ENCODE results near the gene DDRGK1.
A peak's percentile ranks its signal among the peaks of the same experiment; 100 is the strongest.
"Not testable (repeated sequence)": the region's sequence is repeated elsewhere in the genome, so short reads cannot be mapped to it uniquely, and the experiment has no call there.

Gene DDRGK1

DNA sequence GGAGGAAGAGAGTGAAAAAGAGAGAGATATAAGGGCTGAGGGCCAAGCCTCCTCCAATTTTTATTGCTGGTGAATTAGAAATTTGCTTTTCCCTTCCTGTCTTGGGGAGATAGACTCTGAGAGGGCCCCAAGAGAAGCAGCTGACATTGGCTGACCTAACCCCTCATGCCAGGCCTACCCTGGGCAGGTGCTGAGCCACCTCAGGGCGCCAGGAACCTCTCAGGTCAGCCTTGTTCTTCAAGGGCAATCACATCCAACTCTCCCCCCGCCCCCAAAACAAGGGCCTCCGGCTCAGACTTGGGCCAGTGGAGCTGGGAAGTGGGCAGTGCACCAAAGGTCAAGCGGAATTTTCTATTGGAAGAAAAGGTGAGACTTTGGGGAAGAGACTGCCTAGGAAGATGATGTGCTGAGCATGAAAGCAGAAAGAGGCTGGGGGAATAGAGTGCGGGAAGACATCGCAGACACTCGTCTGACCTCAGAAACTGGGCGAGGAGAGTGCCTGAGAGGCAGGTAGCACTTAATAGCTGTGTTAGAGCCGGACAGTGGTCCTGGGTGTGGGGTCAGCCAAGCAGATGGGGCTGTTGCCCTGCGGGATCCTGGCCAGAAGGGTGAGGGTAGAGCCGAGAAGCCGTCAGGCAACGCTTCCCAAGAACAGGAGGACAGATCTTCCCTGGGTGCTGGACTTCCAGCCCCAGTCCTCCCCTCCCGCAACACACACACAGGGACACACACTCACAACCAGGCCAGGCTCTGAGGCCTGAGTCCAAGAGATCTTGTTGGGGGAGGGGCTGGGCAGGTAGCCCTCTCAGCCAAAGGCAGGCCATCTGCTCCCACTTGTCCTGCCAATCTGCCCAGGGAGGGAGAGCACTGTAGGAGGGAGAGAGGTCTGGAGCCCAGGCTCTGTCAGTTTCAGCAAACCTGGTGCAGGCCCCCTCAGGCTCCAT lies 41.1 kb downstream of the DDRGK1 start:
- DNase-seq, result peak; percentile 88

DNA sequence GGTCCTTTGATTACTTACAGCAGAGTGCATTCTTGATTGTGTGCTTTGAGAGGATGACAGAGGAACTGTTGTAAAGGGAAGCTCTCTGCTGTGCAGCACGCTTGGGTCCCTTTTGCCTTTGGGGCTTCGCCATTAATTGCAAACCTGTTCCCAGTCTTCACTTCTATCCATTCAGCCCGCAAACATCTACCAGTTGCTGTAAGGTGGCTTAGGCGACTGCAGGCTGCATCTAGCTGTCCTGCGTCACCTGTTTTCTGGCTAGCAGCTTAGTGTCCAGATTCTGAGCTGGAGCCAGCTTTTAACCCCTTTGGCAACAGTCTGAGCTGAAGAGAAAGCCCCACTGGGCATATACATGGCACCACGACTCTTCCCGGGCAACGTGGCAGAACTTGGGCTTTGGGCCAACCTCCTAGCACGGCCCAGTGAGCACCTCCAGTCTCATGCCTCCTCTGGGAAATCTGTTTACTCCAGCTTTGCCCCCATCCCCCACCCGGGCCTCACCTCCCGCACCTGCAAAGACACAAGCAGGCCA lies 42.3 kb downstream of the DDRGK1 start:
- DNase-seq, result peak; percentile 92

DNA sequence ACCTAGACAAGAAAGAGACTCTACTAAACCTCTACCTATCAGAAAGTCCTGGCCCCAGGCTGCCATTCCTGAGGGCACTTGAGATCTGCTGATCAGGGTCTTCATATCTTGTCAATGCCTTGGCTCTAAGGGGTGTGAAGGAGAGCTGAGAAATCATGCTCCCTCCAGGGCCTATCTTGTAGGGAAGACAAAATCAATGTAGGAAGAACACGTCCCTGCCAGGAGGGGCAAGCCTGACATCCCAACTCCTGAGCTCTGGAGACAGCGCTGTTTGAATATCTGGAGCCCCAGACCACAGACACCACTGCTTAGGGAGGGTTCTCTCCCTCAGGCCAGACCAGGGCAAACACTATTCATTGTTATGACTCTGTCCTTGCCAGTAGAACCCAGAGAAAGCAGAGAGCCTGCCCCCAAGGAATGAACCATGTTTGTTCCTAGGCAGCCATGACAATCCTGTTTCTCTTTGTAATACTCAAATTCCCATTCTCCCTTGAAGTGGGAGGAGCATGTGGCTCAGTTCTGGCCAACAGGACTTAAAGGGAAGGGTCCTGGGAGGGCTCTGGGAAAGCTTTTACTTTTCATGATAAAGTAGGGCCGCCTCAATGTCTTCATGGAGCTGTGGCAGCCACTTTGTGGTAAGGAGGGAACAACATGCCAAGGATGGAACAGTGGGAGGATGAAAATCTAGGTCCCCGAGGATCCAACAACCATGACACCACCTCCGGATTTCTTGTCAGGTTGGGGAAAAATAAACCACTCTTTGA lies 43.0 kb downstream of the DDRGK1 start:
- no peak for DNase-seq

- no peak for DNase-seq
Observed at GRCh38 chr20:3160418-3160817, 44.1 kb downstream of the DDRGK1 start.

GRCh38 chr20:3158968-3159431 lies 45.5 kb downstream of the DDRGK1 start:
- DNase-seq, result no peak

GRCh38 chr20:3157817-3158216 lies 46.7 kb downstream of the DDRGK1 start:
- DNase-seq, result no peak

DNA sequence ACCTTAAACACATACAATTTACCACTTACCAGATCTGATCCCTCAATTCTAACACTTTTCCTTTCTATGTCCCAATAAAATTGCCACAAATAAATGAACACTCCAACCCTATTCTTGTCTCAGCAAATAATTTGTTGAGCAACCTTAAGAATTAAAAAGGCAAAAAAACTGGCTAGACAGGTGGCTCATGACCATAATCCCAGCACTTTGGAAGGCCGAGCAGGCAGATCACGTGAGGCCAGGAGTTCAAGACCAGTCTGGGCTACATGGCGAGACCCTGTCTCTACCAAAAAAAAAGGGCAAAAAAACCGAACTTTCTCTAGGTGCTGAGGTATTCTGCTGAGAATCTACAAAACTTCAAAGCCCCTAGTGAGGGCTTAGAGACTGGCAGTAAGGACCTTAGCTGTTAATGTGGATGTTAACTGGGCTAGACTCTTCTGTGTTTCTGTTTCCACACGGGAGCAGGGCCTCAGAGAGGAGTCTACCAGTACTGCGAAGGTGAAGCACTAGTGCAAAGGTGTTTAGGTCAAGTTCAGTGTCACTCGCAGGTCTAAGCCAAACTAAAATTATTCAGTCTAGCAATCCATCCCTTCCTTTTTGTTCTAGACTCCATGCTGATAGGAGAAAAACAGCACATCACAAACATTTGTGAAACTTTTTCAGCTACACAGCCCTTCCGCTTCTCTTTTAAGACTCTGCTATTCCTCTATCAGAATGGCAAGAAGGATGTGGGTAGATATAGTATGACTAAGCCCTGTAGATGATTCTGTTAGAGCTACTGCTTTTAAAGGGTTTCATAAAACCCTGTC lies 47.5 kb downstream of the DDRGK1 start:
- DNase-seq, result no peak

DNA sequence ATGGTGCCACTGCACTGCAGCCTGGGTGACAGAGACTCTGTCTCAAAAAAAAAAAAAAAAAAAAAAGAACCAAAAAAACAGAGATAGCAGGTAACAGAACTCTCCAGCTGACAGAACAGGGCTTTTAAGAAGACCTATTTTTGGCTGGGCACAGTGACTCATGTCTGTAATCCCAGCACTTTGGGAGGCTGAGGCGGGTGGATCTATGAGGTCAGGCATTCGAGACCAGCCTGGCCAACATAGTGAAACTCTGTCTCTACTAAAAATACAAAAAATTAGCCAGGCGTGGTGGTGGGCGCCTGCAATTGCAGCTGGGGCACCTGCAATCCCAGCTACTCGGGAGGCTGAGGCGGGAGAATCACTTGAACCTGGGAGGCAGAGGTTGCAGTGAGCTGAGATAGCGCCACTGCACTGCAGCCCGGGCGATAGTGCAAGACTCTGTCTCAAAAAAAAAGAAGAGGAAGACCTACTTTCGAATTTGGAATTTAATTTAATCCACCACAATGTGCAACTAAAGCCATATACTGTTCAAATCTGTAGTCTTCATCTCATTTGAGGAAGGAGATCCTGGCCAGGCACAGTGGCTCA lies 52.3 kb downstream of the DDRGK1 start:
- not testable (repeated sequence) for DNase-seq

- DNase-seq, result no peak
Observed at GRCh38 chr20:3150908-3151307, 53.6 kb downstream of the DDRGK1 start.

- DNase-seq, result no peak
Observed at GRCh38 chr20:3146732-3147341, 57.6 kb downstream of the DDRGK1 start.

DNA sequence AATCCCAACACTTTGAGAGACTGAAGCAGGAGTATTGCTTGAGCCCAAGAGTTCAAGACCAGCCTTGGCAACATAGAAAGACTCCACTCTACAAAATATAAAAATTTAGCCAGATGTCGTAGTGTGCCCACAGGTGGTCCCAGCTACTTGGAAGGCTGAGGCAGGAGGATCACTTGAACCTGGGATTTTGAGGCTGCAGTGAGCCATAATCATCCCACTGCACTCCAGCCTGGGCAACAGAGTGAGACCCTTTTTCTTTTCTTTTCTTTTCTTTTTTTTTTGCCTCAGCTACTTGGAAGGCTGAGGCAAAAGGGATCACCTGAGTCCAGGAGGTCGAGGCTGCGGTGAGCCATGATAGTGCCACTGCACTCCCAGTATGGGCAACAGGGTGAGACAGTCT lies 62.7 kb downstream of the DDRGK1 start:
- DNase-seq, result no peak
